HUES6 (cell line): ENCODE data around the gene TRAF4.
A peak's percentile ranks its signal among the peaks of the same experiment; 100 is the strongest.
"Not testable (repeated sequence)": the region's sequence is repeated elsewhere in the genome, so short reads cannot be mapped to it uniquely, and the experiment has no call there.

Experiments
- H3K27ac ChIP-seq: 2 replicates; pipeline ENCODE4 v1.7.0; 2013; ENCODE audit warnings: low read depth, mild to moderate bottlenecking, low read length, inconsistent platforms
- H3K27me3 ChIP-seq: 2 replicates; pipeline ENCODE4 v1.6.1; 2013; ENCODE audit warnings: low read length; ENCODE audit not compliant: control insufficient read depth, insufficient read depth
- H3K36me3 ChIP-seq: 2 replicates; pipeline ENCODE4 v1.6.1; 2013; ENCODE audit warnings: low read length; ENCODE audit not compliant: control insufficient read depth, insufficient read depth
- H3K4me1 ChIP-seq: 2 replicates; pipeline ENCODE4 v1.6.1; 2013; ENCODE audit warnings: low read length; ENCODE audit not compliant: control insufficient read depth, insufficient read depth
- H3K4me3 ChIP-seq: 2 replicates; pipeline ENCODE4 v1.5.1; 2013; ENCODE audit warnings: low read depth, low read length
- H3K9ac ChIP-seq: one replicate; pipeline ENCODE4 v1.6.1; 2013; ENCODE audit warnings: mild to moderate bottlenecking, low read length
- H3K9me3 ChIP-seq: 2 replicates; pipeline ENCODE4 v1.6.1; 2013; ENCODE audit warnings: low read depth, low read length; ENCODE audit not compliant: control insufficient read depth, insufficient read depth

Gene TRAF4

GRCh38 chr17:28716740-28717577 is 26.9 kb upstream of the TRAF4 start:
- Histone ChIP-seq H3K27me3 (no peaks in the 10 kb centered on the region), H3K9ac (peak overlapping the region; percentile 90), H3K4me1 (peaks cover 31% of the 10 kb centered on the region), H3K9me3 (no peaks in the 10 kb centered on the region), H3K27ac (peak overlapping the region; percentile 96), H3K36me3 (peaks cover 51% of the 10 kb centered on the region), H3K4me3 (peak overlapping the region; percentile 74)

- peak within 1 kb of the TSS; percentile 90 for H3K9ac ChIP-seq
- peak within 1 kb of the TSS; percentile 96 for H3K27ac ChIP-seq
- no peaks in the 10 kb centered on the region for H3K9me3 ChIP-seq
- peaks cover 32% of the 10 kb centered on the region for H3K4me1 ChIP-seq
- H3K4me3 ChIP-seq: peak within 1 kb of the TSS; percentile 74
- no peaks in the 10 kb centered on the region for H3K27me3 ChIP-seq
- H3K36me3 ChIP-seq: peaks cover 57% of the 10 kb centered on the region
These were observed 26.1 kb upstream of the TRAF4 start, which contains the start of gene RAB34 for GRCh38 chr17:28717578-28718332. Gene RAB34, minus strand, starts transcription at chr17:28717868. Its CDS starts 602 bp downstream, at chr17:28717266.

DNA sequence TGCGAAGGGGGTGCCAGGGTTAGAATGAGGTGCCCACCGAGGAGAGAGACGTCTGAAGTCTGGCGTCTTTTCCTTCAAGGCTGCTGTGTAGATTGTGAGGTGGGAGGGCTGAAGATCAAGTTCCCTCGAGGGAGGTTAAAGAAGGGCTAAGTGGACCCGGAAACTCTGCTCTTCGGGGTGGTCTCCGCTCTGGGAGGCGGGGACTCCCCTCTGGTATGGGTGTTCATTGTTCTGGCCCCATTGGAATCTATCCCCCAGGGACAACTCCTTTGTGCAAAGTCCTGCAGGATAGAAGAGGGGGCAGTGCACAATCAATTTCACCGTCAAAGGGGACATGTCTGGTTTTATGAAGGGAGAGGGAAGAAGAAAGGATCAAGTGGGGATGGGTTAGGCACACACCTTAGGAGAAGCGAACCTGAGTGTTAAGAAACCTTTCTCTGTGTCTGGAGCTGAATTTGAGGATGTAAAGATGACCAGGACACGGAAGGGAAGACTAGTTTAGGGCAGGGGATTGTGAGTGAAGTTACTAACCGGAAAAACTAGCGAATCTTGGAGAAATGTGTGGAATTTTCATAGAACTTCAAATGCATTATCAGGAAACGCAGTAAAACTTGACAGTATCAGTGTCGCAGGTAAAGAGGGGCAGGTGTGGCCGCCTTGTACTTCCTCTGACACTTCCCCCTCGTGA is 25.3 kb upstream of the TRAF4 start:
- H3K4me1 ChIP-seq: peaks cover 29% of the 10 kb centered on the region
- H3K27ac ChIP-seq: peak overlapping the region; percentile 83
- peak overlapping the region; percentile 90 for H3K9ac ChIP-seq
- peaks cover 60% of the 10 kb centered on the region for H3K36me3 ChIP-seq
- no peaks in the 10 kb centered on the region for H3K9me3 ChIP-seq
- peak overlapping the region; percentile 74 for H3K4me3 ChIP-seq
- H3K27me3 ChIP-seq: no peaks in the 10 kb centered on the region

DNA sequence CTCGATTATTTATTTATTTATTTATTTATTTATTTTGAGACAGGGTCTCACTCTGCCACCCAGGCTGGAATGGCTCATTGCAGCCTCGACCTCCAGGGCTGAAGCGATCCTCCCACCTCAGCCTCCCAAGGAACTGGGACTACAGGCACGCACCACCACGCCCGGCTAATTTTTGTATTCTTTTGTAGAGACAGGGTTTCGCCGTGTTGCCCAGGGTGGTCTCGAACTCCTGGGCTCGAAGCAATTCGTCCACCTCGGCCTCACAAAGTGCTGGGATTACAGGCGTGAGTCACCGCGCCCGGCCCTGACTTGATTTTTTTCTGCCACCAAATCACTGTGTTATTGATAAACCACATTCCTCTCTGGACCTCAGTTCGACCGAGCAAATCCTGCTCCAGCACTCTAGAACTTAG is 24.8 kb upstream of the TRAF4 start:
- no peaks in the 10 kb centered on the region for H3K9me3 ChIP-seq
- H3K27ac ChIP-seq: peak overlapping the region; percentile 88
- H3K9ac ChIP-seq: peak overlapping the region; percentile 90
- H3K4me3 ChIP-seq: peak overlapping the region; percentile 74
- H3K27me3 ChIP-seq: no peaks in the 10 kb centered on the region
- H3K4me1 ChIP-seq: peaks cover 29% of the 10 kb centered on the region
- H3K36me3 ChIP-seq: peaks cover 62% of the 10 kb centered on the region

DNA sequence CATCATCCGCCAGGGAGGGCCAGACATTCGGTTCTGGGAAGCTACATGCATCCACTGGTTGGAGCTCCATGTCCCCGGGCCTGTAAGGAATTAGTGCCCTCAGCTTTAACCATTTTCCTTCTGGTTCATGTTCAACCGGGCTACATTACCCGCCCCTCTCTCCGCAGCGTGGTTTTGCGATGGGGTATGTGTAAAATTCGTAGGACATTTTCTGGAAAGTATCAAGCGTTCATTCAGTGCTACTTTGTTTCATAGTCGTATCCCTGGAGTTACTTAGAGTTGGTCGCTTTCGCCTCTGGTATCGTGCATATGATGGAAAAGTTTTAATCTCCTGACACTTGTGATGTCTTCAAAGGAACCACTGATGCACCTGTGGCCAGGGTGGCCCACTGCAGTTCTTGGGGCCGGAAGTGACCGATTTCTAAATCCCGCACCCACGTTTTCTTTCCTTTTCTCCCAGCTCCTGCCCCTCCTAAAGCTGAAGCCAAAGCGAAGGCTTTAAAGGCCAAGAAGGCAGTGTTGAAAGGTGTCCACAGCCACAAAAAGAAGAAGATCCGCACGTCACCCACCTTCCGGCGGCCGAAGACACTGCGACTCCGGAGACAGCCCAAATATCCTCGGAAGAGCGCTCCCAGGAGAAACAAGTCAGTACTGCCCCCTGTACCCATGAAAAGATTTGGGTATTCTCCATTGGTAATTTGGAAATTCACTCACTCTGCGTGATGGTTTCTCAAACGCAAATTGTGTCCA is 23.4 kb upstream of the TRAF4 start:
- Histone ChIP-seq H3K9ac (peak overlapping the region; percentile 90), H3K36me3 (peaks cover 55% of the 10 kb centered on the region), H3K27me3 (no peaks in the 10 kb centered on the region), H3K4me1 (peaks cover 29% of the 10 kb centered on the region), H3K9me3 (no peaks in the 10 kb centered on the region), H3K27ac (peak overlapping the region; percentile 88), H3K4me3 (peak overlapping the region; percentile 74)

GRCh38 chr17:28720997-28721329 is 22.8 kb upstream of the TRAF4 start:
- Histone ChIP-seq H3K4me3 (peak overlapping the region; percentile 74), H3K9ac (peak overlapping the region; percentile 90), H3K4me1 (peaks cover 27% of the 10 kb centered on the region), H3K36me3 (peaks cover 50% of the 10 kb centered on the region), H3K27ac (peak overlapping the region; percentile 88)
- H3K9me3 ChIP-seq, H3K27me3 ChIP-seq: not testable (repeated sequence)

GRCh38 chr17:28722417-28723158 is 21.2 kb upstream of the TRAF4 start:
- peaks cover 20% of the 10 kb centered on the region for H3K4me1 ChIP-seq
- H3K27ac ChIP-seq: no peak overlapping the region
- H3K9me3 ChIP-seq: no peaks in the 10 kb centered on the region
- peaks cover 48% of the 10 kb centered on the region for H3K36me3 ChIP-seq
- H3K4me3 ChIP-seq: 0 out of 2 replicates have a peak overlapping the region, but pooled peaks have one; percentile 8
- peak overlapping the region; percentile 32 for H3K9ac ChIP-seq
- no peaks in the 10 kb centered on the region for H3K27me3 ChIP-seq

DNA sequence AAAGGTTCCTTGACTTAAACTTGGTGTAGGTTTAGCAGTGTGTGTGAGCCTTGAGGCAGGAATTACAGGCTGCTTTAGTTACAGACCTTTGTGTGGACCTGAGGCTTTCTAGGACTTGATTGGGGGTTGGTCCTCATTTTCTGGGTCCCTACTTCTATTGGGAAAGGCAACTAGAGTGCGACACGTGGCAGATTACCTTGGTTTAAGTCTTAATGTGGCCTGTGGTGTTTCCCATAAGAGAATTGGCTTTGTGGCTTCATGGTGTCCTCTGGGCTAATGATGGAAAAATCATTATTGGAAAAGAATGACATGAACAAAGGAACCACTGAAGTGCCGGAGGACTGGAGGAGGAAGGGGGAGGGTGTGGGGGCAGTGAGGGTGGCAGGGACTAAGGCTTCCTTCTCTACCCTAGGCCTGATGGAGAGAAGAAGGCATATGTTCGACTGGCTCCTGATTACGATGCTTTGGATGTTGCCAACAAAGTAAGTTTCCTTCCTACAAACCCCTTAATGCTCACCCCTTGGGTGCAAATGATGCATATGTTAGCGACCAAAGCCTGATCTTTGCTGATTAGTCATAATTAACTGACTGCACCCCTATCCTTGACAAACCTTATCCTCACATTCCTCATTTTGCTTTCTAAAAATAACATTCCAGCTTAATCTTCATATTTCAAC is 20.5 kb upstream of the TRAF4 start:
- 0 out of 2 replicates have a peak overlapping the region, but pooled peaks have one; percentile 8 for H3K4me3 ChIP-seq
- H3K4me1 ChIP-seq: peaks cover 20% of the 10 kb centered on the region
- no peak overlapping the region for H3K9ac ChIP-seq
- H3K27me3 ChIP-seq: no peaks in the 10 kb centered on the region
- no peaks in the 10 kb centered on the region for H3K9me3 ChIP-seq
- peaks cover 48% of the 10 kb centered on the region for H3K36me3 ChIP-seq
- no peak overlapping the region for H3K27ac ChIP-seq

DNA sequence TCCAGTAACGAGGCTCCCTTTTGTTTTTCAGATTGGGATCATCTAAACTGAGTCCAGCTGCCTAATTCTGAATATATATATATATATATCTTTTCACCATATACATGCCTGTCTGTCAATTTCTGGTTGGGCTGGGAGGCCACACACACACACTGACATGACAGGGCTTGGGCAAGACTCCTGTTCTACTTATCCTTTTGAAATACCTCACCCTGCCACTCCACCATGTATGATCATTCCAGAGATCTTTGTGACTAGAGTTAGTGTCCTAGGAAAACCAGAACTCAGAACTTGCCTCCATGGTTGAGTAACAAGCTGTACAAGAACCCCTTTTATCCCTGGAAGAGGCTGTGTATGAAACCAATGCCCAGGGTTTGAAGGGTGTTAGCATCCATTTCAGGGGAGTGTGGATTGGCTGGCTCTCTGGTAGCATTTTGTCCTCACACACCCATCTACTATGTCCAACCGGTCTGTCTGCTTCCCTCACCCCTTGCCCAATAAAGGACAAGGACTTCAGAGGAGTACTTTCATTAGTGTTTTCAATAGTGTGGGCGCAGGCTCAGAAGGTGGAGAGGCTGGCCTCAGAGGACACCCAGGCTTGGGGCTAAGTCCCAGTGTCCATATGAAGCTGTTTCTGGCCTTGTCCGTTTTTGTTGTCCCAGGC is 19.8 kb upstream of the TRAF4 start:
- Histone ChIP-seq H3K4me1 (peaks cover 15% of the 10 kb centered on the region), H3K9ac (peak overlapping the region; percentile 11)

More for the DNA sequence above, 19.8 kb upstream of the TRAF4 start:
- H3K27me3 ChIP-seq, H3K27ac ChIP-seq, H3K9me3 ChIP-seq: not testable (repeated sequence)
- Histone ChIP-seq H3K36me3 (peaks cover 48% of the 10 kb centered on the region), H3K4me3 (peak overlapping the region; percentile 85)
